ENCODE results near the gene STIM2. TPM values are rescaled to one million over a fixed set of nuclear protein-coding genes. Genes with fewer than 3 reads are reported as not detected.
A peak's percentile ranks its signal among the peaks of the same experiment; 100 is the strongest.

Gene STIM2
- total and polyA plus RNA-seq, 9 of the 15 experiments (the other 6 are each of a cell fraction or from before 2014, with no cell fraction given): 7.2 to 26.8 (median 15.4) TPM

GRCh38 chr4:26857278-26858034, 3.2 kb upstream of the STIM2 start (continued):
- peak; percentile 32 to 66 for TF ChIP-seq E2F6 (IDR thresholded peaks at IDR 0.05; ENCODE audit: borderline replicate concordance in 1 of 2, extremely low read depth in 1 of 2, insufficient read depth in 1 of 2, insufficient read length in 1 of 2, low read depth in 1 of 2, low read length in 1 of 2, poor library complexity in 1 of 2, severe bottlenecking in 1 of 2)
- TF ChIP-seq ZBTB12 (CRISPR knock-in tag; IDR thresholded peaks at IDR 0.05): peak; percentile 70
- TF ChIP-seq DMBX1 (CRISPR knock-in tag; IDR thresholded peaks at IDR 0.05; ENCODE audit: borderline replicate concordance): peak; percentile 22; the same call in 1 of the 2 replicates
- TF ChIP-seq POLR2A (conservative IDR thresholded peaks at IDR 0.05): peak; percentile 83
- TF ChIP-seq KLF13 (tag; IDR thresholded peaks at IDR 0.05; ENCODE audit: borderline replicate concordance, low read depth): 0 out of 2 replicates have a peak, but pooled peaks have one; percentile 51
- peak in 1 of 2 experiments; percentile 57; a peak in 1 of 4 replicates for TF ChIP-seq MLLT1 (IDR thresholded peaks at IDR 0.05)
- TF ChIP-seq CC2D1A (IDR thresholded peaks at IDR 0.05): 0 out of 2 replicates have a peak, but pooled peaks have one; percentile 19
- peak; percentile 82 to 98 (median 93); a peak in 5 of 6 replicates for TF ChIP-seq ZBTB11 (CRISPR knock-in tag; IDR thresholded peaks at IDR 0.05)
- TF ChIP-seq NONO (IDR thresholded peaks at IDR 0.05; ENCODE audit: low read depth in 2 of 2, low read length in 1 of 2): peak in 1 of 2 experiments; percentile 86; a peak in 2 of 4 replicates
- no peak for TF ChIP-seq TAF9B (IDR thresholded peaks at IDR 0.05; ENCODE audit: partially characterized antibody)
- TF ChIP-seq NELFE (IDR thresholded peaks at IDR 0.05; ENCODE audit: insufficient read depth, insufficient read length): no peak
- TF ChIP-seq PCBP2 (IDR thresholded peaks at IDR 0.05; ENCODE audit: low read depth, low read length, poor library complexity, severe bottlenecking): peak; percentile 33
- TF ChIP-seq CBX5 (IDR thresholded peaks at IDR 0.05; ENCODE audit: borderline replicate concordance, low read depth): no peak
- TF ChIP-seq MED1 (CRISPR knock-in tag; IDR thresholded peaks at IDR 0.05; ENCODE audit: borderline replicate concordance): no peak
- 0 out of 2 replicates have a peak, but pooled peaks have one; percentile 46 for TF ChIP-seq JUN (IDR thresholded peaks at IDR 0.05; ENCODE audit: borderline replicate concordance, low read depth, low read length)
- no peak for TF ChIP-seq JUN (CRISPR knock-in tag; IDR thresholded peaks at IDR 0.05; ENCODE audit: borderline replicate concordance)
- no peak for TF ChIP-seq IRF2 (CRISPR knock-in tag; IDR thresholded peaks at IDR 0.05)
- TF ChIP-seq EGR1 (conservative IDR thresholded peaks at IDR 0.05): peak; percentile 94

Measured in K562 (cell line).